Astrocyte of the spinal cord (primary cell): ENCODE measurements around the gene LAMA5.
A peak's percentile ranks its signal among the peaks of the same experiment; 100 is the strongest.

Source experiments
- DNase-seq: peaks from one replicate; pipeline ENCODE4 v3.0.0; 2011; ENCODE audit warnings: low read depth, low spot score
- H3K4me3 ChIP-seq: 2 replicates; pipeline ENCODE4 v1.5.1; 2011; ENCODE audit warnings: low read depth, mild to moderate bottlenecking, low read length, moderate library complexity
- in situ Hi-C: cut with HindIII; loops from 2 replicates; pipeline ENCODE4 v1.10.0; 2017; ENCODE audit warnings: low sequenced_read_pairs
- TF ChIP-seq, protein P1 (sequence below): IDR thresholded peaks from 2 replicates; pipeline ENCODE4 v1.5.1; 2012; ENCODE audit warnings: low read depth, mild to moderate bottlenecking, low read length, inconsistent platforms

Gene LAMA5

DNA sequence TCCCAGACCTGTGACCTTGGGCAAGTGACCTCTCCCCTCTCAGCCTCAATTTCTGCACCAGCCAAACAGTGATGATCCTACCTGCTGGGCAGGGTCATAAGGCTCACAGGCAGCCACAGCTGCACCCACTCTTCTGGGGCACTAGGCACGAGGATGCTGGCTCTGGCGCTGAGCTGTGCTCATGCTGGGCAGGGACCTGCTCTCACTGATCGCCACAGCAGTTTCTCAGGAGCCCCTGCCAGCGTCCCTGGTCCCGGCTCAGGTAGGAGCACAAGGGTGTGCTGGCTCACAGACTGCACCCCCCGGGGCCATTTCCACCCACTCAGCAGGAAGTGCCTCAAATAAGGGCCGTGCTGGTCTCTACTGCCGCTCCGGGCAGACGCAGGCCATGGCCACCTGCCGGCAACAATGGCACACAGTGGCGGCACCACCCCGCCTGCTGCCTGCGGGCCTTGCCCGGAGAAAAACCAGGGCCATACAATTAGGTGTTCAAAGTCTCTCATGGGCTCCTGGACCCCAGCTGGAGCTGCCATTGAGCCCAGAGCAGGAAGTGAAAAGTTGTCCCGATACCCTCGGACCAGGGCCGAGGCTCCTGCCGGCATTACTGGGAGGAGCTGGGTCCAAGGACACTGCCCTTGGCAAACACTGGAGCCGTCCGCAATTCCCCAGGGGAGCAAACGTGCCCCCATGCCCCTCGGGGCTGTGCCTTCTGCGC, 44.5 kb upstream of the LAMA5 start:
- no peak overlapping the region for H3K4me3 ChIP-seq
- in situ Hi-C loops: no loop called here
- TF ChIP-seq, protein P1, sequence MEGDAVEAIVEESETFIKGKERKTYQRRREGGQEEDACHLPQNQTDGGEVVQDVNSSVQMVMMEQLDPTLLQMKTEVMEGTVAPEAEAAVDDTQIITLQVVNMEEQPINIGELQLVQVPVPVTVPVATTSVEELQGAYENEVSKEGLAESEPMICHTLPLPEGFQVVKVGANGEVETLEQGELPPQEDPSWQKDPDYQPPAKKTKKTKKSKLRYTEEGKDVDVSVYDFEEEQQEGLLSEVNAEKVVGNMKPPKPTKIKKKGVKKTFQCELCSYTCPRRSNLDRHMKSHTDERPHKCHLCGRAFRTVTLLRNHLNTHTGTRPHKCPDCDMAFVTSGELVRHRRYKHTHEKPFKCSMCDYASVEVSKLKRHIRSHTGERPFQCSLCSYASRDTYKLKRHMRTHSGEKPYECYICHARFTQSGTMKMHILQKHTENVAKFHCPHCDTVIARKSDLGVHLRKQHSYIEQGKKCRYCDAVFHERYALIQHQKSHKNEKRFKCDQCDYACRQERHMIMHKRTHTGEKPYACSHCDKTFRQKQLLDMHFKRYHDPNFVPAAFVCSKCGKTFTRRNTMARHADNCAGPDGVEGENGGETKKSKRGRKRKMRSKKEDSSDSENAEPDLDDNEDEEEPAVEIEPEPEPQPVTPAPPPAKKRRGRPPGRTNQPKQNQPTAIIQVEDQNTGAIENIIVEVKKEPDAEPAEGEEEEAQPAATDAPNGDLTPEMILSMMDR: no peak
- no peak for DNase-seq

DNA sequence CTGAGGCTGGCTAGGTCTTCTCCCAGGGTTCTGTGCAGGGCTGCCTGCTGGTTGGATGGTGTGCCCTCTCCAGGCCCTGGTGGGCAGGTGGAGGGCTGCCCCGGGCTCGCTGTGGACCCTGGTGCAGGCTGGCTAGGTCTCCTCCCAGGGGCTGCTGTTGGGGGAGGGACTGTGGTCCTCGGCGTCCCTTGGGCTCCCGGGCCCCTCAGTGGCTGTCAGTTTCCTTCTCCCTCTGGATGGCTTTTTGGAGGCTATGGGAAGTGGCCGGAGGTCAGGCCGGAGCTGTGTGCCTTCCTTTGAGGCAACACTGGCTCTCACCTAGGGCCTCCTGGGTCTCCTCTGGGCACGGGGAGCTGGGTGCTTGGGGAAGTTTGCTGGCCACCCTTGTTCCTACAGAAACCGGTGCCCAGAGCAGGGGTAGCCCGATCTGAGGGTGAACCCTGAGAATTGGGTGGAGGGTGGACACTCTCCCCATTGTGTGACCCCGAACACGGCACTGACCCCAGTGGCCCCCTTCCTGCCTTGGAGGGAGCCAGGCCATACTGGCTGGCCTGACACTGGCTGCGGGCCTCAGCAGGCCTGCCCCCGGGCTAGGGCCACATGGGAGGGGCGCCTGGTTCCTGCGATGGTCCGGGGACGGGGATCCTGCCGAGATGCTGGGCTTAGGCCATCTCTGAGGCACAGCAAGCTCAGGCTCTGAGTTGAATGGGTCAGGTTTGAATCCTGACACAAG, 43.8 kb upstream of the LAMA5 start:
- in situ Hi-C loops: no loop called here
- TF ChIP-seq, protein P1: no peak
- DNase-seq: no peak
- no peak overlapping the region for H3K4me3 ChIP-seq

DNA sequence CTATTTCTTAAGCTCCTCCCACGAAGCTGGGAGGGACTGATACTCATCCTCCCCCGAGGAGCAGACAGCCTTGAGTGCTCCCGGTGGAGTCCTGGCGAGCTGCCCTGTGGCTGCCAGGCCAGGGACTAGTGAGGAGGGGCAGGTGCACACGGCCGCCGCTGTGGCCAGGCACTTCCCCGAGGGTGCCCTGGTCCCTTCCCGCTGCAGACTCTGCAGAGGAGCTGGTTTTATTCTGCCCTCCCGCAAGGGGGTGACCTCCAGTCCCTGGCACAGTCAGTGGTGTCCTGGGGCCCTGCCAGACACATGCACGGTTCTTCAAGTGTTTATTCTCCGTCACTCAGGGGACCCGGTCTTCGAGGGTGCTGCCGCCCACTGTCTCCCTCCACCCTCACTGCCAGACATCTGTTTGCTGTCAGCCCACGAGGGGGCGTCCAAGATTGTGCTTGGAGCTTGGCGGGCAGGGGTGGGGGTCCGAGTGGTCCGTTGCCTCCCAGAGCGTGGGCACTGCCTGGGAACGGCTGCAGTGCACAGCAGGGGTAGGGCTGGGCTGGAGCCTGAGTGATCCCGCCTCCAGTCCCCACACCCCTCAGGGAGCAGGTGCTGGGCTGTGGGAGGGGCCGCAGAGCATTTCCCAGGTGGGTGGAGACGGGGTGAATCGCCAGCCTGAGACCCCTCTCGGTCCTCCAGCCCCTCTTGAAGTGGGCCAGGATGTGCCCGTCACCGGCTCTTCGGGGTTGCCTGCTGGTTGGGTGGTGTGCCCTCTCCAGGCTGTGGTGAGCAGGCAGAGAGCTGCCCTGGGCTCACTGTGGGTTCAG, 43.0 kb upstream of the LAMA5 start:
- in situ Hi-C loops: no loop called here
- DNase-seq: peak; percentile 3
- TF ChIP-seq, protein P1: peak; percentile 66
- H3K4me3 ChIP-seq: no peak overlapping the region

DNA sequence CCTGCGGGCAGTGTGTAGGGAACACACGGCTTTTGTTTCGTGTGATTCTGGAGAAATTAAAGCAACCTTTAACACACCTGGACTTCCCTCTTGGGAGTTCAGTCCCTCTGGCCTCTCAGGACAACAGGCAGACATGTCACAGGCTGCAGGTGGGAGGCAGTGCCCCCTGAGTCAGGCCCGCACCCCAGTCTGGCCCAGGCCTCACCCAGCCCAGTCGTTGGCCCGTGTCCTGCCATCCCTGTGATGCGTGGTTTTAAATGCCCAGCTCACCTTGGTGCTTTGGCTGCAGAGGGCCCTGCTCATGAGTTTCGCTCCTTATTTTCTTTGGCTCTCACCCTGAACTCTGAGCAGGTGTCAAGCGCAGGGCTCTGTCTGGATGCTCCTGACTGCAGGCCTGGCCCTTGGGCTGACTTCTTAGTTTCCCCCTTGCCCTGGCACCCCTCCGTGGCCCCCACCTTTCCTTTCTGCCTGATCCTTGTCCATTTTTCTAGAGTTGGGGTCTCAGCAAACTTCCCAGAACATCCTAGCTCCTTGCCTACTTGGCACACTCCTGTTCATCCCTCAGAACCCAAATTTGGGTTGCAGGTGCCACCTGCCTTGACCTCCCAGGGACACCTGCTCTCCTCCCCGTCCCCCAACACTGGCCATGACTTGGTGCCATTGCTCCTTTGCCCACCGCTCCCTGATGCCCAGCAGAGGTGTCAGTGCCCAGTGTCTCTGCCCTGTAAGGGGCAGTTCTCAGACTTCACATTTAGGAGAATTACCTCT, 42.2 kb upstream of the LAMA5 start:
- in situ Hi-C loops: no loop called here
- no peak for DNase-seq
- no peak overlapping the region for H3K4me3 ChIP-seq

DNA sequence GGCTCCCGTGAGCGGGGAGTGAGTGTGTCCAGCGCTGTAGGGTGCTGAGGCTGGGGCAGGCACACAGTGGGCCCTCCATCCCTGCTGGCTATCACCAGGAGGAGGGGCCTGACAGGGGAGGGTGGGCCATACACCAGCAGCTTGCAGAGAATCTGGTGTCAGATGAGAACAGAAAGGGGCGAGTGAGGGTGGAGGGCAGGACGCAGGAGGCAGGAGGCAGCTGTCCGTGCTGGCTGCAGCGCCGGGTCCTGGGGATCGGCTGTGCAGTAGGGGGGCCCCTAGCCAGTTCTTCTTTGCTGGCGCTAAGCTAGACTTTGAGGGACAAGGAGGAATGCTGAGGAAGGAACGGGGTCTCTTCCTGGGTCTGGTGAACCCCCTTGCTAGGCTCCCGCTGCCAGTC, 41.5 kb upstream of the LAMA5 start:
- no peak for DNase-seq
- in situ Hi-C loops: no loop called here
- no peak overlapping the region for H3K4me3 ChIP-seq
- TF ChIP-seq, protein P1: no peak

More for the DNA sequence above, 42.2 kb upstream of the LAMA5 start:
- TF ChIP-seq, protein P1: no peak

DNA sequence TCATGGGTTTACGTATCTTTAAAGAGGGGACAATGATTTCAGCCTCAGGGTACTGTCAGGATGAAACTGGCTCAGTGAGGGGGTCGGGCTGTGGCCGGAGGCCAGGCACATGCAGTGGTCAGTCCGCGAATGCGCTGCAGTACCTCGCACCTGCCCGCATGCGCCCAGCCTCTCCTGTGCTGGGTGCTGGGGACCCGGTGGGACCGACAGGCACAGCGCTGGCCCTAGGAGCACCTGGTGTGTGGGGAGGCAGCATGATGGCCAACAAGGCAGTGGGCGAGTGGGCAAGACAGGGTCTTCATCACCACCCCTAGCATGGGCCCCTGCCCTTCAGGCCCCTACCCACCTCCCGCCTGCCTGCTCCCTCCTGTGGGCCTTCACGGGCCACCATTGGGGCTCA, 40.9 kb upstream of the LAMA5 start:
- no peak overlapping the region for H3K4me3 ChIP-seq
- TF ChIP-seq, protein P1: no peak
- in situ Hi-C loops: no loop called here
- no peak for DNase-seq
